K562 (cell line): ENCODE results near the gene LRRC25. TPM values are rescaled to one million over a fixed set of nuclear protein-coding genes. Genes with fewer than 3 reads are reported as not detected.

ENCODE experiments used
- CAMTA2 ChIP-seq: fragments of 250-450 bp; sonication (Bioruptor Pico); conservative IDR thresholded peaks from 2 replicates; pipeline ENCODE4 v1.5.1; 2022
- CBX8 ChIP-seq: fragments of 200-600 bp; sonication (generic); IDR thresholded peaks from 2 replicates; pipeline ENCODE4 v1.6.1; 2012; ENCODE audit warnings: borderline replicate concordance, mixed run types, low read depth, mild to moderate bottlenecking, moderate library complexity, mixed read lengths, low read length, control low read depth, inconsistent platforms; ENCODE audit not compliant: poor library complexity, severe bottlenecking; ENCODE audit errors: extremely low read depth
- CREB1 ChIP-seq, 2 experiments: sonication (generic) in 1 of 2; formaldehyde crosslinking in 1 of 2; IDR thresholded peaks; 2 replicates each; pipeline versions ENCODE4 v1.6.1 to v1.8.0; 2012 to 2022; ENCODE audit warnings: inconsistent platforms in 1 of 2, mild to moderate bottlenecking in 1 of 2, missing genetic modification reagents in 1 of 2, moderate library complexity in 1 of 2
- DACH1 ChIP-seq: fragments of 450-650 bp; IDR thresholded peaks from 2 replicates; pipeline ENCODE4 v1.6.1; 2018; ENCODE audit not compliant: partially characterized antibody
- FOS ChIP-seq: IDR thresholded peaks from 3 replicates; pipeline ENCODE4 v1.6.1; 2011; ENCODE audit not compliant: insufficient read length; ENCODE audit errors: extremely low read depth
- HDAC3 ChIP-seq: fragments of 450-650 bp; IDR thresholded peaks from 2 replicates; pipeline ENCODE4 v1.6.1; 2018; ENCODE audit warnings: borderline replicate concordance, mild to moderate bottlenecking, moderate library complexity; ENCODE audit not compliant: partially characterized antibody
- ILK ChIP-seq: fragments of 450-650 bp; IDR thresholded peaks from 2 replicates; pipeline ENCODE4 v1.6.1; 2016; ENCODE audit warnings: missing genetic modification characterization, low read depth, mild to moderate bottlenecking, missing compliant biosample characterization, moderate library complexity, borderline replicate concordance
- MTA3 ChIP-seq: fragments of 450-650 bp; formaldehyde crosslinking; IDR thresholded peaks from 2 replicates; pipeline ENCODE4 v1.6.1; 2017; ENCODE audit warnings: mild to moderate bottlenecking, borderline replicate concordance
- PHF21A ChIP-seq: fragments of 450-650 bp; IDR thresholded peaks from 2 replicates; pipeline ENCODE4 v1.6.1; 2017; ENCODE audit warnings: low read depth, borderline replicate concordance
- PHTF2 ChIP-seq: fragments of 250-450 bp; sonication (Bioruptor Pico); IDR thresholded peaks from 2 replicates; pipeline ENCODE4 v1.5.0; 2021; ENCODE audit warnings: mild to moderate bottlenecking
- RFX5 ChIP-seq: IDR thresholded peaks from 2 replicates; pipeline ENCODE4 v1.6.1; 2011; ENCODE audit warnings: low read depth, mild to moderate bottlenecking, improper control_type of control experiment, low read length
- SPI1 ChIP-seq: IDR thresholded peaks from 2 replicates; pipeline ENCODE4 v1.6.1; 2011; ENCODE audit warnings: low read depth, low read length, control low read depth, borderline replicate concordance
- TEAD1 ChIP-seq, 2 experiments: fragments of 450-650 bp in 1 of 2; sonication (generic) in 1 of 2; formaldehyde crosslinking; IDR thresholded peaks; 2 replicates each; pipeline versions ENCODE4 v1.4.0 to v1.8.0; 2020 to 2022; ENCODE audit warnings: mild to moderate bottlenecking in 2 of 2, missing genetic modification reagents in 1 of 2
- ZFPM2 ChIP-seq: fragments of 250-450 bp; sonication (Bioruptor Pico); IDR thresholded peaks from 2 replicates; pipeline ENCODE4 v1.5.1; 2022; ENCODE audit warnings: mild to moderate bottlenecking
- ZNF589 ChIP-seq: fragments of 200-800 bp; sonication (Bioruptor generic); IDR thresholded peaks from 2 replicates; pipeline ENCODE4 v1.6.1; 2016; ENCODE audit warnings: low read depth, missing genetic modification characterization, missing compliant biosample characterization
- ZNF696 ChIP-seq: fragments of 250-450 bp; sonication (Bioruptor Pico); conservative IDR thresholded peaks from 2 replicates; pipeline ENCODE4 v1.4.0; 2020; ENCODE audit warnings: mild to moderate bottlenecking, moderate library complexity
- ZSCAN29 ChIP-seq: fragments of 450-650 bp; IDR thresholded peaks from 2 replicates; pipeline ENCODE4 v1.6.1; 2017
- polyA plus RNA-seq, 8 experiments: library from polyadenylated mRNA; depleted of rRNA in 4 of 8; stranded (reverse) in 5 of 8; unstranded in 3 of 8; fragments of >200 nt; fragmentation: Nextera tagmentation in 2 of 8; fragmentation: Illumina TruSeq in 1 of 8; extraction: Ambion mirVana in 2 of 8; extraction: Trizol in 1 of 8; gene quantifications; 2 replicates each; pipeline versions ENCODE4 v1.2.1 to v1.2.3, GENCODE V29; 2011 to 2014; ENCODE audit warnings: inconsistent platforms in 1 of 8, missing spikeins in 1 of 8
- total RNA-seq, 7 experiments: library from RNA; depleted of rRNA in 6 of 7; stranded (reverse); fragments of >200 nt in 6 of 7; fragmentation: Illumina TruSeq in 2 of 7; extraction: Trizol in 2 of 7; gene quantifications; 2 replicates each; pipeline versions ENCODE4 v1.2.1 to v1.2.3, GENCODE V29; 2011 to 2021; ENCODE audit warnings: low replicate concordance in 1 of 7
- TF ChIP-seq, protein P1 (sequence below): fragments of 450-650 bp; IDR thresholded peaks from 2 replicates; pipeline ENCODE4 v1.7.1; 2018; ENCODE audit warnings: mild to moderate bottlenecking, low read depth; ENCODE audit not compliant: partially characterized antibody
- TF ChIP-seq, protein P2 (sequence below): fragments of 450-650 bp; formaldehyde crosslinking; IDR thresholded peaks from 2 replicates; pipeline ENCODE4 v1.4.0; 2020; ENCODE audit warnings: mild to moderate bottlenecking, moderate library complexity
- TF ChIP-seq, protein P3 (sequence below): fragments of 450-650 bp; IDR thresholded peaks from 2 replicates; pipeline ENCODE4 v1.6.1; 2016; ENCODE audit warnings: mild to moderate bottlenecking

The LRRC25 gene
- total and polyA plus RNA-seq, 9 of the 15 experiments (the other 6 are each of a cell fraction or from before 2014, with no cell fraction given), result 0.07 to 0.36 (median 0.10) TPM; not detected in 3

DNA sequence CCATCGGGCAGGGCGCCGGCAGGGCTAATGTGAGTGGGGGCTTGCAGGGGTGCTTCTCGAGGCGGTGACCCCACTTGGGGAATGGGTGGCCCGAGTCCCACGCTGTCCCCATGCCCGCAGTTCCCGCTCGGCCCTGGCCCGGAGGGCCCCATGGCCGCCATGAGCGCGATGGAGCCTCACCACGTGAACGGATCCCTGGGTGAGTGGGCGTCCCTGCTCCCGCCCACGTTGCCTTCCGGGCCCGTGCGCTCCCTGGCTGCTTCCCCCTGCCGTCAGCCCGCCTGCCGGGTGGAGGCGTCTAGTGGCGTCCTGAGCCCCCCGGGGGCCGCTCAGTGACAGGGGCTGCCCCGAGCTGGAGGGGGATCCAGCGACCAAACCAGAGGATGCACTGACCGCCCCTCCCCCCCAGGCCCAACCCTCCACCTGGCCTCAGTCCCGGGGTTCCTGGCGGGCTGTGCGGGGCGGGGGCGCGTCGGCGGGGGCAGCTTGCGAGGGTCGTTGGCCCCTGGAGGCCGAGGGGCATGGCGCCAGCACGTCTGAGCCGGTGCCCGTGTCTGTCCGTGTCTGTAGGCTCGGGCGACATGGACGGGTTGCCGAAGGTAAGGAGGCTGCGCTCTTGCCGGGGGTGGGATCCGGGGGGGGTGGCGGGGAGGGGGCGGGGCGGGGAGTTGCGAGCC, 35.7 kb upstream of the LRRC25 start (continued):
- TF ChIP-seq RFX5 (no peak), ZNF589 (CRISPR knock-in tag) (no peak), CAMTA2 (CRISPR knock-in tag) (no peak), ZFPM2 (CRISPR knock-in tag) (no peak), MTA3 (peak; percentile 63; the same call in 1 of the 2 replicates), CREB1 (IDR thresholded peaks at IDR 0.05) (peak; percentile 12; the same call in 1 of the 2 replicates), CREB1 (CRISPR knock-in tag; IDR thresholded peaks at IDR 0.05) (peak; percentile 55), PHTF2 (CRISPR knock-in tag) (no peak), ZSCAN29 (no peak), CBX8 (no peak), TEAD1 (CRISPR knock-in tag; IDR thresholded peaks at IDR 0.05) (0 out of 4 replicates have a peak, but pooled peaks of 1 of the 2 experiments have one; percentile 7), ZNF696 (CRISPR knock-in tag) (no peak), DACH1 (no peak), SPI1 (no peak), ILK (tag) (no peak), HDAC3 (no peak), FOS (no peak), PHF21A (no peak)
- TF ChIP-seq, protein P1, sequence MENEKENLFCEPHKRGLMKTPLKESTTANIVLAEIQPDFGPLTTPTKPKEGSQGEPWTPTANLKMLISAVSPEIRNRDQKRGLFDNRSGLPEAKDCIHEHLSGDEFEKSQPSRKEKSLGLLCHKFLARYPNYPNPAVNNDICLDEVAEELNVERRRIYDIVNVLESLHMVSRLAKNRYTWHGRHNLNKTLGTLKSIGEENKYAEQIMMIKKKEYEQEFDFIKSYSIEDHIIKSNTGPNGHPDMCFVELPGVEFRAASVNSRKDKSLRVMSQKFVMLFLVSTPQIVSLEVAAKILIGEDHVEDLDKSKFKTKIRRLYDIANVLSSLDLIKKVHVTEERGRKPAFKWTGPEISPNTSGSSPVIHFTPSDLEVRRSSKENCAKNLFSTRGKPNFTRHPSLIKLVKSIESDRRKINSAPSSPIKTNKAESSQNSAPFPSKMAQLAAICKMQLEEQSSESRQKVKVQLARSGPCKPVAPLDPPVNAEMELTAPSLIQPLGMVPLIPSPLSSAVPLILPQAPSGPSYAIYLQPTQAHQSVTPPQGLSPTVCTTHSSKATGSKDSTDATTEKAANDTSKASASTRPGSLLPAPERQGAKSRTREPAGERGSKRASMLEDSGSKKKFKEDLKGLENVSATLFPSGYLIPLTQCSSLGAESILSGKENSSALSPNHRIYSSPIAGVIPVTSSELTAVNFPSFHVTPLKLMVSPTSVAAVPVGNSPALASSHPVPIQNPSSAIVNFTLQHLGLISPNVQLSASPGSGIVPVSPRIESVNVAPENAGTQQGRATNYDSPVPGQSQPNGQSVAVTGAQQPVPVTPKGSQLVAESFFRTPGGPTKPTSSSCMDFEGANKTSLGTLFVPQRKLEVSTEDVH, result no peak
- TF ChIP-seq, protein P2, sequence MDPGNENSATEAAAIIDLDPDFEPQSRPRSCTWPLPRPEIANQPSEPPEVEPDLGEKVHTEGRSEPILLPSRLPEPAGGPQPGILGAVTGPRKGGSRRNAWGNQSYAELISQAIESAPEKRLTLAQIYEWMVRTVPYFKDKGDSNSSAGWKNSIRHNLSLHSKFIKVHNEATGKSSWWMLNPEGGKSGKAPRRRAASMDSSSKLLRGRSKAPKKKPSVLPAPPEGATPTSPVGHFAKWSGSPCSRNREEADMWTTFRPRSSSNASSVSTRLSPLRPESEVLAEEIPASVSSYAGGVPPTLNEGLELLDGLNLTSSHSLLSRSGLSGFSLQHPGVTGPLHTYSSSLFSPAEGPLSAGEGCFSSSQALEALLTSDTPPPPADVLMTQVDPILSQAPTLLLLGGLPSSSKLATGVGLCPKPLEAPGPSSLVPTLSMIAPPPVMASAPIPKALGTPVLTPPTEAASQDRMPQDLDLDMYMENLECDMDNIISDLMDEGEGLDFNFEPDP (CRISPR knock-in tag), result no peak
- TF ChIP-seq, protein P3, sequence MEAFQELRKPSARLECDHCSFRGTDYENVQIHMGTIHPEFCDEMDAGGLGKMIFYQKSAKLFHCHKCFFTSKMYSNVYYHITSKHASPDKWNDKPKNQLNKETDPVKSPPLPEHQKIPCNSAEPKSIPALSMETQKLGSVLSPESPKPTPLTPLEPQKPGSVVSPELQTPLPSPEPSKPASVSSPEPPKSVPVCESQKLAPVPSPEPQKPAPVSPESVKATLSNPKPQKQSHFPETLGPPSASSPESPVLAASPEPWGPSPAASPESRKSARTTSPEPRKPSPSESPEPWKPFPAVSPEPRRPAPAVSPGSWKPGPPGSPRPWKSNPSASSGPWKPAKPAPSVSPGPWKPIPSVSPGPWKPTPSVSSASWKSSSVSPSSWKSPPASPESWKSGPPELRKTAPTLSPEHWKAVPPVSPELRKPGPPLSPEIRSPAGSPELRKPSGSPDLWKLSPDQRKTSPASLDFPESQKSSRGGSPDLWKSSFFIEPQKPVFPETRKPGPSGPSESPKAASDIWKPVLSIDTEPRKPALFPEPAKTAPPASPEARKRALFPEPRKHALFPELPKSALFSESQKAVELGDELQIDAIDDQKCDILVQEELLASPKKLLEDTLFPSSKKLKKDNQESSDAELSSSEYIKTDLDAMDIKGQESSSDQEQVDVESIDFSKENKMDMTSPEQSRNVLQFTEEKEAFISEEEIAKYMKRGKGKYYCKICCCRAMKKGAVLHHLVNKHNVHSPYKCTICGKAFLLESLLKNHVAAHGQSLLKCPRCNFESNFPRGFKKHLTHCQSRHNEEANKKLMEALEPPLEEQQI, result no peak
